ENCODE results near the gene OGFOD2.
"Not testable (repeated sequence)": the region's sequence is repeated elsewhere in the genome, so short reads cannot be mapped to it uniquely, and the experiment has no call there.

OGFOD2 gene

DNA sequence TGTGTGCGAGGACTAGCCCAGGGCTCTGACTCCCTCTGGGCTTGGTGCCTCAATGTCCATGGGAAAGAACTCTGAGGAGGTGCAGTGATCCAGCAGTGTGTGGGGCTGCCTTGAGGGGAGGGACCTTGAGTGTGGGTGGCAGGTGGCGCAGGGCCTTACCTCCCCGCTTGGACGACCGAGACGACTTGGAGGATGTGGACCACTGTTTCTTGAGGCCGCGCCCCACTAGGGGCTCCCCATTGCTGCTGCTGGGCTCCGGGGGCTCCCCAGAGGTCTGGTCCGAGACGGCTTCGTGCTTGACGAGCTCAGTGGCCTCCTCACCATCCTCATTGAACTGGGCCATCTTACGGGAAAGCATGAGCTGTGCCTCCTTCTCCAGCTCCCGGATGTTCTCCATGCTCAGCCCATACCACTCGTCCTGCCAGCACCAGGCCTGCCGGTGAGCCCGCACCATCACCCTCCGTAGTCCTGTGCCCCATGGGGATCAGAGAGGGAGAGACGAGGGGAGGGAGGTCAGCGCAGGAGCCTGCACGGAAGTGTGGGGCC, 30.1 kb downstream of the OGFOD2 start:
- no peaks in the 10 kb centered on the region for H3K36me3 ChIP-seq (ENCODE audit: insufficient read depth, low read length)
- H3K9me3 ChIP-seq (ENCODE audit: control insufficient read depth, insufficient read depth, low read length): no peaks in the 10 kb centered on the region
- no peaks in the 10 kb centered on the region for H3K4me1 ChIP-seq (ENCODE audit: insufficient read depth, low read length)
- no peak overlapping the region for H3K9ac ChIP-seq (ENCODE audit: low read depth, low read length)

DNA sequence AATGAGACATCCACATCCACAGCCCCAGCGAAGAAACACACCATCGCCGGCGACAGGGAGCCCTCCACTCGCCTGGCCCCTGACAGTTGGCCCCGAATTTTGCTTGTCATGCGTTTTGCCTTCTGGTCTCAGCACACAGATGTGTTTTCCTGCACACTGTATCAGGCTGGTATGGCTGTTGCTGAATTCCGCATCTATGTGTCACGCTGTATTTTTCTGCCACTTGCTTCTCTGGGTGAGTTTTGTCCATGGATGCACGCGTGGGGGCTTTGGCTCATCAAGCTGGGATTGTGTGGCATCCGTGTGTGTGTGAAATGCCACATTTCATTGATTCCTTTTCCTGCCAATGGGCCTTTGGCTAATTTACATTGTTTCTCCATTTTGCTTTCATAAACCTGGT, 31.9 kb downstream of the OGFOD2 start:
- H3K36me3 ChIP-seq (ENCODE audit: insufficient read depth, low read length): peaks cover 5% of the 10 kb centered on the region; the same call in 1 of the 2 replicates
- H3K9ac ChIP-seq (ENCODE audit: low read depth, low read length): no peak overlapping the region
- no peaks in the 10 kb centered on the region for H3K9me3 ChIP-seq (ENCODE audit: control insufficient read depth, insufficient read depth, low read length)
- no peaks in the 10 kb centered on the region for H3K4me1 ChIP-seq (ENCODE audit: insufficient read depth, low read length)

- no peaks in the 10 kb centered on the region for H3K4me1 ChIP-seq (ENCODE audit: insufficient read depth, low read length)
- H3K9ac ChIP-seq (ENCODE audit: low read depth, low read length): no peak overlapping the region
- H3K36me3 ChIP-seq (ENCODE audit: insufficient read depth, low read length): peaks cover 5% of the 10 kb centered on the region; the same call in 1 of the 2 replicates
- no peaks in the 10 kb centered on the region for H3K9me3 ChIP-seq (ENCODE audit: control insufficient read depth, insufficient read depth, low read length)
Observed at GRCh38 chr12:123010110-123010509, 35.1 kb downstream of the OGFOD2 start.

DNA sequence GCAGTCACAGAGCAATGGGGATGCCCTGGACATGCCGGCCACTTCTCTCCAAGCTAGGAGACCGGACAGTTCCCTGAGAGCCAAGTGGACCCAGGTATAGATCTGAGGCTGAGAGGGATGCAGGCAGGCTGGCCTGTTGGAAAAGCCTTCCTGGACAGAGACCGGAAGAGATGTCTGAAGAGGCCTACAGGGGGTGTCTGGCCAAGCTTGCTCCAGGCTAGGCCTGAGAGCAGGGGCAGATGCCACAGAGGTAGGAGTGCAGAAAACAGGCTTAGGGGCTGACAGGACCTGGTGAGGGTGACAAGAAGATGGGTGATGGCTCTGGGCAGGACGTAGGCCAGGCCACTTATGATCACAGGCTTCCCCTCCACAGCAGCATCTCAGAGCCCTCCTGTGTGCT, 35.6 kb downstream of the OGFOD2 start:
- Histone ChIP-seq H3K9me3 (ENCODE audit: control insufficient read depth, insufficient read depth, low read length) (no peaks in the 10 kb centered on the region), H3K36me3 (ENCODE audit: insufficient read depth, low read length) (peaks cover 5% of the 10 kb centered on the region; the same call in 1 of the 2 replicates), H3K4me1 (ENCODE audit: insufficient read depth, low read length) (no peaks in the 10 kb centered on the region), H3K9ac (ENCODE audit: low read depth, low read length) (no peak overlapping the region)

DNA sequence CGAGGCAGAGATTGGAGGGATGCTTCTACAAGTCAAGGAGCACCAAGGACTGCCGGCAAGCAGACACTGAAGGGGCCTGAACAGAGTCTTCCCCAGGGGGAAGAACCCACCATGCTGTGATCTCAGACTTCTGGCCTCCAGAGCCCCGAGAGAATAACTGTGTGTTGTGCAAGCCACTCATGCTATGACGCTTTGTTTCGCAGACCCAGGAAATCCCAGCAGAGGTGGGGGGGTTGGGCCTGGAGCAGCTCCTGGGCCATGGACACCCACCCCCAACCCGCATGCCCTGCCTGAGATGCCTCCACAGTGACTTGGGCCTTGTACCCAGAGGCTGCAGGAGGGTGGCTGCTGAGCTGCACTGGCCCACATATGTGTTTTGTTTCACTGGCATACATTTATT, 36.7 kb downstream of the OGFOD2 start:
- Histone ChIP-seq H3K9me3 (ENCODE audit: control insufficient read depth, insufficient read depth, low read length) (no peaks in the 10 kb centered on the region), H3K9ac (ENCODE audit: low read depth, low read length) (no peak overlapping the region), H3K4me1 (ENCODE audit: insufficient read depth, low read length) (no peaks in the 10 kb centered on the region), H3K36me3 (ENCODE audit: insufficient read depth, low read length) (peaks cover 5% of the 10 kb centered on the region; the same call in 1 of the 2 replicates)

- H3K36me3 ChIP-seq (ENCODE audit: insufficient read depth, low read length): peaks cover 5% of the 10 kb centered on the region; the same call in 1 of the 2 replicates
- no peaks in the 10 kb centered on the region for H3K9me3 ChIP-seq (ENCODE audit: control insufficient read depth, insufficient read depth, low read length)
- no peaks in the 10 kb centered on the region for H3K4me1 ChIP-seq (ENCODE audit: insufficient read depth, low read length)
- H3K9ac ChIP-seq (ENCODE audit: low read depth, low read length): no peak overlapping the region
Observed at GRCh38 chr12:123013185-123014095, 38.4 kb downstream of the OGFOD2 start.

DNA sequence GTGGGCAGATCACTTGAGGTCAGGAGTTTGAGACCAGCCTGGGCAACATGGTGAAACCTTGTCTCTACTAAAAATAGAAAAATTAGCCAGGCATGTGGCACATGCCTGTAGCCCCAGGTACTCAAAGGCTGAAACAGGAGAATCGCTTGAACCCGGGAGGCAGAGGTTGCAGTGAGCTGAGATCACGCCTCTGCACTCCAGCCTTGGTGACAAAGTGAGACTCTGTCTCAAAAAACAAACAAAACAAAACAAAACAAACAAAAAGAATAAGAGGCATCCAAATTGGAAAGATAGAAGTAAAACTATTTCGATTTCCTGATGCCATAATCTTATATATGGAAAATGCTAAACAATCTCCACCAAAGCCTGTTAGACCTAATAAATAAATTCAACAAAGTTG, 39.4 kb downstream of the OGFOD2 start:
- H3K9ac ChIP-seq (ENCODE audit: low read depth, low read length); H3K4me1 ChIP-seq (ENCODE audit: insufficient read depth, low read length); H3K36me3 ChIP-seq (ENCODE audit: insufficient read depth, low read length); H3K9me3 ChIP-seq (ENCODE audit: control insufficient read depth, insufficient read depth, low read length): not testable (repeated sequence)

DNA sequence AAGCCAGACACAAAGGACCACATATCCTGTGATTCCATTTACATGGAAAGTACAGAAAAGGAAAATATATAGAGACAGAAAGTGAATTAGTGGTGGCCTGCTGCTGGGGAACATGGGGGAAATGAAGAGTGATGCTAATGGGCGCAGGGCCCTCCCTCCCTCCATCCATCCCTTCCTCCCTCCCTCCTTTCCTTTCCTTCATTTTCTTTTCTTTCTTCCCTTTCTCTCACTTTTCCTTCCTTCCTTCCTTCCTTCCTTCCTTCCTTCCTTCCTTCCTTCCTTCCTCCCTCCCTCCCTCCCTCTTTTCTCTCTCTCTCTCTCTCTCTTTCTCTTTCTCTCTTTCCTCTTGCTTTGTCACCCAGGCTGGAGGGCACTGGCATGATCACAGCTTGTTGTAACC, 42.7 kb downstream of the OGFOD2 start:
- Histone ChIP-seq H3K9ac (ENCODE audit: low read depth, low read length) (no peak overlapping the region), H3K4me1 (ENCODE audit: insufficient read depth, low read length) (no peaks in the 10 kb centered on the region), H3K36me3 (ENCODE audit: insufficient read depth, low read length) (no peaks in the 10 kb centered on the region), H3K9me3 (ENCODE audit: control insufficient read depth, insufficient read depth, low read length) (no peaks in the 10 kb centered on the region)

- no peaks in the 10 kb centered on the region for H3K36me3 ChIP-seq (ENCODE audit: insufficient read depth, low read length)
- no peak overlapping the region for H3K9ac ChIP-seq (ENCODE audit: low read depth, low read length)
- no peaks in the 10 kb centered on the region for H3K4me1 ChIP-seq (ENCODE audit: insufficient read depth, low read length)
- no peaks in the 10 kb centered on the region for H3K9me3 ChIP-seq (ENCODE audit: control insufficient read depth, insufficient read depth, low read length)
Observed at GRCh38 chr12:123019841-123020138, 44.7 kb downstream of the OGFOD2 start.

- no peaks in the 10 kb centered on the region for H3K4me1 ChIP-seq (ENCODE audit: insufficient read depth, low read length)
- H3K9ac ChIP-seq (ENCODE audit: low read depth, low read length): no peak overlapping the region
- H3K36me3 ChIP-seq (ENCODE audit: insufficient read depth, low read length): no peaks in the 10 kb centered on the region
- no peaks in the 10 kb centered on the region for H3K9me3 ChIP-seq (ENCODE audit: control insufficient read depth, insufficient read depth, low read length)
Observed at GRCh38 chr12:123021688-123022604, 46.9 kb downstream of the OGFOD2 start.

DNA sequence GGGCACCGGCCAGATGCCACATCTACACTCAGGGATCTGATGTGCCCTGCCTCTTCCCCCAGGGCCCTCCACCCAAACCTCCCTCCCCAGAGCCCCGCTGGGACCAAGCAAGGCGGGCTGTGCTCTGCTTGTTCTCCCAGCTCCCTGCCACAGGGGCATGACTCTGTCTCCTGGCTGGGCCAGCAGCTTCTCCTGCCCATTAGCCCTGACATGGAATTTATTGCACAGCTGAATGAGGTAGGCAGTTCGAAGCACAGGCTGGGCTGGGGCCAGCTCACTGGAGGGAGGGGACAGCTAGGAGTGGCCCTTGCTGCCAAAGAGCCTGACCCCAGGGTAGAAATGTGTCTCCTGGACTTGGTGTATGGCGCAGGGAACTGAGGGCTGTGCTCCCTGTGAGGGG, 47.8 kb downstream of the OGFOD2 start:
- Histone ChIP-seq H3K9me3 (ENCODE audit: control insufficient read depth, insufficient read depth, low read length) (no peaks in the 10 kb centered on the region), H3K4me1 (ENCODE audit: insufficient read depth, low read length) (no peaks in the 10 kb centered on the region), H3K36me3 (ENCODE audit: insufficient read depth, low read length) (no peaks in the 10 kb centered on the region), H3K9ac (ENCODE audit: low read depth, low read length) (no peak overlapping the region)

- Histone ChIP-seq H3K4me1 (ENCODE audit: insufficient read depth, low read length) (no peaks in the 10 kb centered on the region), H3K36me3 (ENCODE audit: insufficient read depth, low read length) (no peaks in the 10 kb centered on the region), H3K9ac (ENCODE audit: low read depth, low read length) (no peak overlapping the region), H3K9me3 (ENCODE audit: control insufficient read depth, insufficient read depth, low read length) (no peaks in the 10 kb centered on the region)
Observed at GRCh38 chr12:123024819-123025391, 49.9 kb downstream of the OGFOD2 start.

- Histone ChIP-seq H3K36me3 (ENCODE audit: insufficient read depth, low read length) (no peaks in the 10 kb centered on the region), H3K9me3 (ENCODE audit: control insufficient read depth, insufficient read depth, low read length) (no peaks in the 10 kb centered on the region), H3K9ac (ENCODE audit: low read depth, low read length) (no peak overlapping the region), H3K4me1 (ENCODE audit: insufficient read depth, low read length) (no peaks in the 10 kb centered on the region)
Observed at GRCh38 chr12:123026094-123026853, 51.2 kb downstream of the OGFOD2 start.

Measured in ES-I3 (cell line).